ENCODE data around the gene TTLL6. TPM values are rescaled to one million over a fixed set of nuclear protein-coding genes. Genes with fewer than 3 reads are reported as not detected.

The TTLL6 gene
- total RNA-seq, 1 donor from 2014 or later, result not detected

- no peak for TF ChIP-seq CTCF (IDR thresholded peaks at IDR 0.05; ENCODE audit: insufficient read depth, low read depth, low read length)
- TF ChIP-seq EZH2 (IDR thresholded peaks at IDR 0.05; ENCODE audit: insufficient read depth, low read length), result no peak
- no peaks in the 10 kb centered on the region for H3K4me1 Mint-ChIP-seq (ENCODE audit: low read depth, unreplicated experiment)
- H3K4me1 ChIP-seq (ENCODE audit: insufficient read depth, low read length), result no peaks in the 10 kb centered on the region
- DNase-seq (ENCODE audit: low read depth) (no peak), FAIRE-seq (no peak)
- H3K4me3 Mint-ChIP-seq (ENCODE audit: unreplicated experiment), result no peak overlapping the region
- H3K9me3 Mint-ChIP-seq (ENCODE audit: unreplicated experiment), result peaks cover 2% of the 10 kb centered on the region
- no peaks in the 10 kb centered on the region for H3K79me2 ChIP-seq (ENCODE audit: insufficient read depth, low read length)
- peaks cover 2% of the 10 kb centered on the region for H3K9me3 ChIP-seq (ENCODE audit: insufficient read depth, low read depth, low read length)
- H3K27me3 ChIP-seq (ENCODE audit: insufficient read depth, low read length), result peaks cover 95% of the 10 kb centered on the region
- H3K27ac Mint-ChIP-seq (ENCODE audit: unreplicated experiment), result no peak overlapping the region
- H3K27me3 Mint-ChIP-seq (ENCODE audit: low read depth, unreplicated experiment), result peaks cover 95% of the 10 kb centered on the region
- H3K36me3 Mint-ChIP-seq (ENCODE audit: low read depth, unreplicated experiment), result no peaks in the 10 kb centered on the region
- H3K27ac ChIP-seq (ENCODE audit: low read depth, low read length), result no peak overlapping the region
- H3K9ac ChIP-seq (ENCODE audit: low read length), result no peak overlapping the region
- H2AFZ ChIP-seq (ENCODE audit: low read depth, low read length), result no peak overlapping the region
- no peak overlapping the region for H3K4me3 ChIP-seq (ENCODE audit: insufficient read depth, low read depth, low read length)
- H3K36me3 ChIP-seq (ENCODE audit: insufficient read depth, low read length), result no peaks in the 10 kb centered on the region
- H4K20me1 ChIP-seq (ENCODE audit: insufficient read depth, low read length), result peaks cover 10% of the 10 kb centered on the region
- H3K4me2 ChIP-seq (ENCODE audit: low read length), result no peak overlapping the region
These were observed 71.4 kb downstream of the TTLL6 start for GRCh38 chr17:48745381-48746275.

- H3K4me3 ChIP-seq (ENCODE audit: insufficient read depth, low read depth, low read length), result no peak overlapping the region
- Mint-ChIP-seq H3K27ac (ENCODE audit: unreplicated experiment) (no peak overlapping the region), H3K4me3 (ENCODE audit: unreplicated experiment) (no peak overlapping the region), H3K4me1 (ENCODE audit: low read depth, unreplicated experiment) (no peaks in the 10 kb centered on the region), H3K36me3 (ENCODE audit: low read depth, unreplicated experiment) (no peaks in the 10 kb centered on the region), H3K9me3 (ENCODE audit: unreplicated experiment) (peaks cover 12% of the 10 kb centered on the region), H3K27me3 (ENCODE audit: low read depth, unreplicated experiment) (peaks cover 96% of the 10 kb centered on the region)
- DNase-seq (ENCODE audit: low read depth) (no peak), FAIRE-seq (no peak)
- no peaks in the 10 kb centered on the region for H3K9me3 ChIP-seq (ENCODE audit: insufficient read depth, low read depth, low read length)
- H3K4me1 ChIP-seq (ENCODE audit: insufficient read depth, low read length), result no peaks in the 10 kb centered on the region
- no peak overlapping the region for H2AFZ ChIP-seq (ENCODE audit: low read depth, low read length)
- peaks cover 91% of the 10 kb centered on the region for H3K27me3 ChIP-seq (ENCODE audit: insufficient read depth, low read length)
- no peaks in the 10 kb centered on the region for H4K20me1 ChIP-seq (ENCODE audit: insufficient read depth, low read length)
- no peaks in the 10 kb centered on the region for H3K79me2 ChIP-seq (ENCODE audit: insufficient read depth, low read length)
- no peak overlapping the region for H3K9ac ChIP-seq (ENCODE audit: low read length)
- no peak overlapping the region for H3K4me2 ChIP-seq (ENCODE audit: low read length)
- no peak overlapping the region for H3K27ac ChIP-seq (ENCODE audit: low read depth, low read length)
- no peaks in the 10 kb centered on the region for H3K36me3 ChIP-seq (ENCODE audit: insufficient read depth, low read length)
- no peak for TF ChIP-seq CTCF (IDR thresholded peaks at IDR 0.05; ENCODE audit: insufficient read depth, low read depth, low read length)
These were observed 76.5 kb downstream of the TTLL6 start for GRCh38 chr17:48740537-48740936.

All from astrocyte (in vitro differentiated cells and primary cell).